ENCODE results near the gene UBE2J2. TPM values are rescaled to one million over a fixed set of nuclear protein-coding genes. Genes with fewer than 3 reads are reported as not detected.

UBE2J2 gene
- total RNA-seq, 1 donor: 32.6 TPM

DNA sequence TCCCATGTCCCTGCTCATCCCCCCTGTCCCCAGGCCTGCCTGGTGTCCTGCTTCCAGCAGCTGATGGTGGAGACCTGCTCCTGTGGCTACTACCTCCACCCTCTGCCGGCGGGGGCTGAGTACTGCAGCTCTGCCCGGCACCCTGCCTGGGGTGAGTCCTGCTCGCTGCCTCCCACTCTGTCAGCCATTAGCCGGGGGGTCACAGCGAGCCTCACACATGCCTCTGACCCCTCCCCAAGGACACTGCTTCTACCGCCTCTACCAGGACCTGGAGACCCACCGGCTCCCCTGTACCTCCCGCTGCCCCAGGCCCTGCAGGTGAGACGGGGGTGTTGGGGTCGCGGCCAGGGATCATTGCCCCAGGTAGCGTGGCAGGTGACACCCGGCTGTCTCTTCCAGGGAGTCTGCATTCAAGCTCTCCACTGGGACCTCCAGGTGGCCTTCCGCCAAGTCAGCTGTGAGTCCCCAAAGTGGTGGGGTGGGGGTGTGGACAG lies 16.6 kb upstream of the UBE2J2 start:
- H3K27ac ChIP-seq (ENCODE audit: low read depth, low read length): no peak overlapping the region
- TF ChIP-seq, protein P1, sequence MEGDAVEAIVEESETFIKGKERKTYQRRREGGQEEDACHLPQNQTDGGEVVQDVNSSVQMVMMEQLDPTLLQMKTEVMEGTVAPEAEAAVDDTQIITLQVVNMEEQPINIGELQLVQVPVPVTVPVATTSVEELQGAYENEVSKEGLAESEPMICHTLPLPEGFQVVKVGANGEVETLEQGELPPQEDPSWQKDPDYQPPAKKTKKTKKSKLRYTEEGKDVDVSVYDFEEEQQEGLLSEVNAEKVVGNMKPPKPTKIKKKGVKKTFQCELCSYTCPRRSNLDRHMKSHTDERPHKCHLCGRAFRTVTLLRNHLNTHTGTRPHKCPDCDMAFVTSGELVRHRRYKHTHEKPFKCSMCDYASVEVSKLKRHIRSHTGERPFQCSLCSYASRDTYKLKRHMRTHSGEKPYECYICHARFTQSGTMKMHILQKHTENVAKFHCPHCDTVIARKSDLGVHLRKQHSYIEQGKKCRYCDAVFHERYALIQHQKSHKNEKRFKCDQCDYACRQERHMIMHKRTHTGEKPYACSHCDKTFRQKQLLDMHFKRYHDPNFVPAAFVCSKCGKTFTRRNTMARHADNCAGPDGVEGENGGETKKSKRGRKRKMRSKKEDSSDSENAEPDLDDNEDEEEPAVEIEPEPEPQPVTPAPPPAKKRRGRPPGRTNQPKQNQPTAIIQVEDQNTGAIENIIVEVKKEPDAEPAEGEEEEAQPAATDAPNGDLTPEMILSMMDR (IDR thresholded peaks at IDR 0.05; ENCODE audit: extremely low read depth, low read depth, low read length): peak; percentile 50
- DNase-seq (ENCODE audit: insufficient read length, low spot score, missing footprints): peak; percentile 99
- H3K4me2 ChIP-seq (ENCODE audit: insufficient read depth, low read length): no peak overlapping the region
- H3K4me3 ChIP-seq (ENCODE audit: insufficient read depth, low read length): no peak overlapping the region
- H3K9me3 ChIP-seq (ENCODE audit: low read depth, low read length): no peaks in the 10 kb centered on the region
- H2AFZ ChIP-seq (ENCODE audit: low read length): no peak overlapping the region
- no peaks in the 10 kb centered on the region for H3K79me2 ChIP-seq (ENCODE audit: insufficient read depth, low read length)
- H3K27me3 ChIP-seq (ENCODE audit: insufficient read depth, low read length): no peaks in the 10 kb centered on the region
- peaks cover 11% of the 10 kb centered on the region for H4K20me1 ChIP-seq (ENCODE audit: insufficient read depth, low read length)
- H3K36me3 ChIP-seq (ENCODE audit: insufficient read depth, low read length): no peaks in the 10 kb centered on the region
- H3K4me1 ChIP-seq (ENCODE audit: insufficient read depth, low read length): peaks cover 5% of the 10 kb centered on the region

DNA sequence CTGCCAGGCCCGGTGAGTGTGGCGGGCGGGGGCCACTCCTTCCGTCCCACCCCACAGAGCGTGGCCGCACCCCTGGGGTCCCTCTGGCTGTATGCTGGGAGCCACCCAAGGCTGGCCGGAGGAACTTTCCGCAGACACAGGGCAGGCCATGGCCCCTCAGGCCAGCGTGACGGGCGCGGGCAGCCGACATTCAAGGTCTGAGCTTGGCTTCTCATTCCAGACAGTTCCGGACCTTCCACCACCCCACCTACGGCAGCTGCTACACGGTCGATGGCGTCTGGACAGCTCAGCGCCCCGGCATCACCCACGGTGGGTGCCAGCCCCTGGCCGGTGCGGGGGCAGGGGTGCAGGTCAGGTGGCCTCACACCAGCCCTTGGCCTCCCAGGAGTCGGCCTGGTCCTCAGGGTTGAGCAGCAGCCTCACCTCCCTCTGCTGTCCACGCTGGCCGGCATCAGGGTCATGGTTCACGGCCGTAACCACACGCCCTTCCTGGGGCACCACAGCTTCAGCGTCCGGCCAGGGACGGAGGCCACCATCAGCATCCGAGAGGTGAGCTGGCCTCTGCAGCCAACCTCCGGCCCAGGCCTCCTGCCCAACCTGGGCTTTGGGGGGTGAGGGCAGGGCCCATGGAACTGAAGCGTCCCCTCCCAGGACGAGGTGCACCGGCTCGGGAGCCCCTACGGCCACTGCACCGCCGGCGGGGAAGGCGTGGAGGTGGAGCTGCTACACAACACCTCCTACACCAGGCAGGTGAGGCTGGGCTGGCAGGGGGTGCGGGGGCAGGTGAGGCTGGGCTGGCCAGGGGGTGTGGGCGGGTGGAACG lies 13.8 kb upstream of the UBE2J2 start:
- Histone ChIP-seq H3K4me3 (ENCODE audit: insufficient read depth, low read length) (no peak overlapping the region), H3K4me2 (ENCODE audit: insufficient read depth, low read length) (no peak overlapping the region), H3K4me1 (ENCODE audit: insufficient read depth, low read length) (peaks cover 5% of the 10 kb centered on the region), H3K36me3 (ENCODE audit: insufficient read depth, low read length) (no peaks in the 10 kb centered on the region), H4K20me1 (ENCODE audit: insufficient read depth, low read length) (peaks cover 11% of the 10 kb centered on the region), H2AFZ (ENCODE audit: low read length) (no peak overlapping the region), H3K9me3 (ENCODE audit: low read depth, low read length) (no peaks in the 10 kb centered on the region), H3K27ac (ENCODE audit: low read depth, low read length) (no peak overlapping the region), H3K79me2 (ENCODE audit: insufficient read depth, low read length) (no peaks in the 10 kb centered on the region), H3K27me3 (ENCODE audit: insufficient read depth, low read length) (no peaks in the 10 kb centered on the region)
- DNase-seq (ENCODE audit: insufficient read length, low spot score, missing footprints): no peak
- TF ChIP-seq, protein P1 (IDR thresholded peaks at IDR 0.05; ENCODE audit: extremely low read depth, low read depth, low read length): no peak

DNA sequence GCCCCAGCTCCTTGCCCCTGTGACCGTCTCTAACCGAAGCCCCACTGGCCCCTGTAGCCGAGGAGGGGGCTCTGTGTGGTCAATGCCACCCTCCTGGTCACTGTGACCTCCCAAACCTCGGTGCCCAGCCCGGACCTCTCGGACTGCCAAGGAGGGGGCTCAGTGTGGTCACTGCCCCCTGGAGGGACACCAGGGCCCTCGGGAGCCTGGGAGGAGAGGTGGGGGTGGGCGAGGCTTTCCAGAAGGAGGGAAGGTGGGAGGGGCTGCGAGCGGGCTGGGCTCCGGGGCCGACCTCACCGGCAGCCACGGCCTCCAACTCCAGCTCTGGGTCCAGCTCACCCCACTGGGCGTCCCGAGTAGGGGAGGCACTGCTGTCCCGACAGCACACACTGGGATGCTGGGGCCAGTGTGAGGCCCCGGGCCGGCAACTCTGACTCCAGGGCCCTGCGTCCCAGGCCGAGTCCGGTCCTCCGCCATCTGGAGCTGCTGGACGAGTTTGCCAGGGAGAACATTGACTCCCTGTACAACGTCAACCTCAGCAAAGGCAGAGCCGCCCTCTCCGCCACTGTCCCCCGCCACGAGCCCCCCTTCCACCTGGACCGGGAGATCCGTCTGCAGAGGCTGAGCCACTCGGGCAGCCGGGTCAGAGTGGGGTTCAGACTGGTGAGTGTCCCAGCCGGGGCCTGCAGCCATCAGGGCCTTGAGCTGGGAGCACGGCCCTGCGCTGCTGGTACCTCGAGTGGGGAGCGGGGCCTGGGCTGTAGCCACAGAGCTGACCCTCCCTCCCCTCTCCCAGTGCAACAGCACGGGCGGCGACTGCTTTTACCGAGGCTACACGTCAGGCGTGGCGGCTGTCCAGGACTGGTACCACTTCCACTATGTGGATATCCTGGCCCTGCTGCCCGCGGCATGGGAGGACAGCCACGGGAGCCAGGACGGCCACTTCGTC lies 12.9 kb upstream of the UBE2J2 start:
- TF ChIP-seq, protein P1 (IDR thresholded peaks at IDR 0.05; ENCODE audit: extremely low read depth, low read depth, low read length): no peak

More for the DNA sequence above, 12.9 kb upstream of the UBE2J2 start:
- Histone ChIP-seq H3K4me1 (ENCODE audit: insufficient read depth, low read length) (peaks cover 5% of the 10 kb centered on the region), H3K9me3 (ENCODE audit: low read depth, low read length) (no peaks in the 10 kb centered on the region), H3K27ac (ENCODE audit: low read depth, low read length) (no peak overlapping the region), H3K79me2 (ENCODE audit: insufficient read depth, low read length) (no peaks in the 10 kb centered on the region), H3K4me3 (ENCODE audit: insufficient read depth, low read length) (no peak overlapping the region), H3K27me3 (ENCODE audit: insufficient read depth, low read length) (no peaks in the 10 kb centered on the region), H2AFZ (ENCODE audit: low read length) (no peak overlapping the region), H3K4me2 (ENCODE audit: insufficient read depth, low read length) (no peak overlapping the region), H4K20me1 (ENCODE audit: insufficient read depth, low read length) (peaks cover 6% of the 10 kb centered on the region), H3K36me3 (ENCODE audit: insufficient read depth, low read length) (no peaks in the 10 kb centered on the region)
- DNase-seq (ENCODE audit: insufficient read length, low spot score, missing footprints): no peak
